HEK293 (cell line): ENCODE data around the gene RBM17.

Experiments used
- AEBP2 ChIP-seq: fragments of 450-650 bp; formaldehyde crosslinking; IDR thresholded peaks from 2 replicates; pipeline ENCODE4 v1.5.1; 2016; ENCODE audit warnings: missing biosample characterization, missing genetic modification characterization, borderline replicate concordance
- ATF2 ChIP-seq: fragments of 450-650 bp; formaldehyde crosslinking; IDR thresholded peaks from 2 replicates; pipeline ENCODE4 v1.5.1; 2016; ENCODE audit warnings: missing biosample characterization, missing genetic modification characterization, low read depth
- CTCF ChIP-seq: fragments of 450-650 bp; formaldehyde crosslinking; IDR thresholded peaks from 2 replicates; pipeline ENCODE4 v1.5.1; 2016; ENCODE audit warnings: missing biosample characterization, missing genetic modification characterization
- EGR2 ChIP-seq: fragments of 450-650 bp; formaldehyde crosslinking; IDR thresholded peaks from 2 replicates; pipeline ENCODE4 v1.5.1; 2016; ENCODE audit warnings: low read depth, missing biosample characterization, missing genetic modification characterization
- MYNN ChIP-seq: fragments of 450-650 bp; formaldehyde crosslinking; IDR thresholded peaks from 2 replicates; pipeline ENCODE4 v1.5.1; 2016; ENCODE audit warnings: missing biosample characterization, missing genetic modification characterization, borderline replicate concordance
- TCF7L2 ChIP-seq: IDR thresholded peaks from 2 replicates; pipeline ENCODE4 v1.6.1; 2011; ENCODE audit warnings: low read depth, mild to moderate bottlenecking, inconsistent platforms, low read length, moderate library complexity, borderline replicate concordance
- TSHZ1 ChIP-seq: fragments of 450-650 bp; formaldehyde crosslinking; IDR thresholded peaks from 2 replicates; pipeline ENCODE4 v1.5.1; 2016; ENCODE audit warnings: missing biosample characterization, missing genetic modification characterization, borderline replicate concordance
- ZNF214 ChIP-seq: fragments of 450-650 bp; formaldehyde crosslinking; IDR thresholded peaks from 2 replicates; pipeline ENCODE4 v1.5.1; 2017; ENCODE audit warnings: missing biosample characterization, mild to moderate bottlenecking, missing genetic modification characterization, borderline replicate concordance
- ZNF521 ChIP-seq: fragments of 450-650 bp; formaldehyde crosslinking; IDR thresholded peaks from 2 replicates; pipeline ENCODE4 v1.5.1; 2017; ENCODE audit warnings: missing biosample characterization, mild to moderate bottlenecking, missing genetic modification characterization
- ZNF830 ChIP-seq: fragments of 450-650 bp; IDR thresholded peaks from 2 replicates; pipeline ENCODE4 v1.5.0; 2018; ENCODE audit warnings: missing biosample characterization, missing genetic modification characterization, low read depth, mild to moderate bottlenecking, moderate library complexity
- TF ChIP-seq, protein P1 (sequence below): fragments of 450-650 bp; formaldehyde crosslinking; IDR thresholded peaks from 2 replicates; pipeline ENCODE4 v1.5.1; 2016; ENCODE audit warnings: missing biosample characterization, missing genetic modification characterization
- TF ChIP-seq, protein P2 (sequence below): fragments of 450-650 bp; formaldehyde crosslinking; IDR thresholded peaks from 2 replicates; pipeline ENCODE4 v1.5.1; 2017; ENCODE audit warnings: missing biosample characterization, mild to moderate bottlenecking, missing genetic modification characterization, moderate library complexity

GRCh38 chr10:6139470-6139869 is 50.6 kb downstream of the RBM17 start:
- TF ChIP-seq, protein P1, sequence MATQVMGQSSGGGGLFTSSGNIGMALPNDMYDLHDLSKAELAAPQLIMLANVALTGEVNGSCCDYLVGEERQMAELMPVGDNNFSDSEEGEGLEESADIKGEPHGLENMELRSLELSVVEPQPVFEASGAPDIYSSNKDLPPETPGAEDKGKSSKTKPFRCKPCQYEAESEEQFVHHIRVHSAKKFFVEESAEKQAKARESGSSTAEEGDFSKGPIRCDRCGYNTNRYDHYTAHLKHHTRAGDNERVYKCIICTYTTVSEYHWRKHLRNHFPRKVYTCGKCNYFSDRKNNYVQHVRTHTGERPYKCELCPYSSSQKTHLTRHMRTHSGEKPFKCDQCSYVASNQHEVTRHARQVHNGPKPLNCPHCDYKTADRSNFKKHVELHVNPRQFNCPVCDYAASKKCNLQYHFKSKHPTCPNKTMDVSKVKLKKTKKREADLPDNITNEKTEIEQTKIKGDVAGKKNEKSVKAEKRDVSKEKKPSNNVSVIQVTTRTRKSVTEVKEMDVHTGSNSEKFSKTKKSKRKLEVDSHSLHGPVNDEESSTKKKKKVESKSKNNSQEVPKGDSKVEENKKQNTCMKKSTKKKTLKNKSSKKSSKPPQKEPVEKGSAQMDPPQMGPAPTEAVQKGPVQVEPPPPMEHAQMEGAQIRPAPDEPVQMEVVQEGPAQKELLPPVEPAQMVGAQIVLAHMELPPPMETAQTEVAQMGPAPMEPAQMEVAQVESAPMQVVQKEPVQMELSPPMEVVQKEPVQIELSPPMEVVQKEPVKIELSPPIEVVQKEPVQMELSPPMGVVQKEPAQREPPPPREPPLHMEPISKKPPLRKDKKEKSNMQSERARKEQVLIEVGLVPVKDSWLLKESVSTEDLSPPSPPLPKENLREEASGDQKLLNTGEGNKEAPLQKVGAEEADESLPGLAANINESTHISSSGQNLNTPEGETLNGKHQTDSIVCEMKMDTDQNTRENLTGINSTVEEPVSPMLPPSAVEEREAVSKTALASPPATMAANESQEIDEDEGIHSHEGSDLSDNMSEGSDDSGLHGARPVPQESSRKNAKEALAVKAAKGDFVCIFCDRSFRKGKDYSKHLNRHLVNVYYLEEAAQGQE (tag by site-specific recombination), result no peak
- no peak for TF ChIP-seq ZNF521 (tag by site-specific recombination)
- TF ChIP-seq MYNN (tag by site-specific recombination), result no peak
- TF ChIP-seq CTCF (tag by site-specific recombination), result no peak
- TF ChIP-seq AEBP2 (tag by site-specific recombination), result no peak
- TF ChIP-seq, protein P2, sequence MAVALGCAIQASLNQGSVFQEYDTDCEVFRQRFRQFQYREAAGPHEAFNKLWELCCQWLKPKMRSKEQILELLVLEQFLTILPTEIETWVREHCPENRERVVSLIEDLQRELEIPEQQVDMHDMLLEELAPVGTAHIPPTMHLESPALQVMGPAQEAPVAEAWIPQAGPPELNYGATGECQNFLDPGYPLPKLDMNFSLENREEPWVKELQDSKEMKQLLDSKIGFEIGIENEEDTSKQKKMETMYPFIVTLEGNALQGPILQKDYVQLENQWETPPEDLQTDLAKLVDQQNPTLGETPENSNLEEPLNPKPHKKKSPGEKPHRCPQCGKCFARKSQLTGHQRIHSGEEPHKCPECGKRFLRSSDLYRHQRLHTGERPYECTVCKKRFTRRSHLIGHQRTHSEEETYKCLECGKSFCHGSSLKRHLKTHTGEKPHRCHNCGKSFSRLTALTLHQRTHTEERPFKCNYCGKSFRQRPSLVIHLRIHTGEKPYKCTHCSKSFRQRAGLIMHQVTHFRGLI, result no peak
- no peak for TF ChIP-seq ZNF214 (tag by site-specific recombination)
- no peak for TF ChIP-seq EGR2 (tag by site-specific recombination)
- no peak for TF ChIP-seq TCF7L2
- TF ChIP-seq ATF2 (tag by site-specific recombination), result no peak
- no peak for TF ChIP-seq TSHZ1 (tag by site-specific recombination)
- no peak for TF ChIP-seq ZNF830
